SK-N-SH treated with all-trans-retinoic acid at 6 μM for 48 hours (cell line): ENCODE results near the gene PPID.

Experiments used
- ATAC-seq: fragments of 200-7000 bp; cut with Tn5 transposase; 3 replicates; pipeline ENCODE4 v1.9.1; 2020; ENCODE audit warnings: mild to moderate bottlenecking, moderate library complexity
- BACH2 ChIP-seq: fragments of 250-450 bp; sonication (Bioruptor Pico); IDR thresholded peaks from 2 replicates; pipeline ENCODE4 v1.9.0; 2021; ENCODE audit warnings: mild to moderate bottlenecking, borderline replicate concordance
- CSDC2 ChIP-seq: fragments of 250-450 bp; sonication (Bioruptor Pico); IDR thresholded peaks from 2 replicates; pipeline ENCODE4 v1.5.0; 2020; ENCODE audit warnings: mild to moderate bottlenecking, moderate library complexity
- ESRRG ChIP-seq: fragments of 250-450 bp; sonication (Bioruptor Pico); IDR thresholded peaks from 2 replicates; pipeline ENCODE4 v1.6.1; 2021; ENCODE audit warnings: mild to moderate bottlenecking
- GLIS3 ChIP-seq: fragments of 250-450 bp; sonication (Bioruptor Pico); IDR thresholded peaks from 2 replicates; pipeline ENCODE4 v1.5.0; 2020; ENCODE audit warnings: mild to moderate bottlenecking, moderate library complexity
- ISL1 ChIP-seq: fragments of 250-450 bp; sonication (Bioruptor Pico); IDR thresholded peaks from 2 replicates; pipeline ENCODE4 v2.1.2; 2022; ENCODE audit warnings: mild to moderate bottlenecking, moderate library complexity
- OSR1 ChIP-seq: fragments of 250-450 bp; sonication (Bioruptor Pico); IDR thresholded peaks from 2 replicates; pipeline ENCODE4 v1.8.0; 2022; ENCODE audit warnings: moderate library complexity, mild to moderate bottlenecking, inconsistent platforms
- PPARA ChIP-seq: fragments of 250-450 bp; sonication (Bioruptor Pico); IDR thresholded peaks from 2 replicates; pipeline ENCODE4 v1.5.0; 2020; ENCODE audit warnings: mild to moderate bottlenecking, borderline replicate concordance
- RARB ChIP-seq: fragments of 250-450 bp; sonication (Bioruptor Pico); IDR thresholded peaks from 2 replicates; pipeline ENCODE4 v1.8.0; 2021; ENCODE audit warnings: mild to moderate bottlenecking, moderate library complexity
- SNAI2 ChIP-seq: fragments of 250-450 bp; sonication (Bioruptor Pico); IDR thresholded peaks from 2 replicates; pipeline ENCODE4 v1.5.0; 2020; ENCODE audit warnings: mild to moderate bottlenecking, moderate library complexity
- TCF4 ChIP-seq: fragments of 250-450 bp; sonication (Bioruptor Pico); IDR thresholded peaks from 2 replicates; pipeline ENCODE4 v1.8.0; 2021; ENCODE audit warnings: mild to moderate bottlenecking, moderate library complexity, borderline replicate concordance
- TOX ChIP-seq: fragments of 250-450 bp; sonication (Bioruptor Pico); IDR thresholded peaks from 2 replicates; pipeline ENCODE4 v1.8.0; 2021; ENCODE audit warnings: mild to moderate bottlenecking, moderate library complexity, borderline replicate concordance
- ZC3H10 ChIP-seq: fragments of 250-450 bp; sonication (Bioruptor Pico); IDR thresholded peaks from 2 replicates; pipeline ENCODE4 v1.5.1; 2021; ENCODE audit warnings: mild to moderate bottlenecking, moderate library complexity
- ZFP3 ChIP-seq: fragments of 250-450 bp; sonication (Bioruptor Pico); IDR thresholded peaks from 2 replicates; pipeline ENCODE4 v1.5.0; 2020; ENCODE audit warnings: mild to moderate bottlenecking, moderate library complexity
- ZFP30 ChIP-seq: fragments of 450-650 bp; formaldehyde crosslinking; IDR thresholded peaks from 2 replicates; pipeline ENCODE4 v1.5.0; 2022; ENCODE audit warnings: mild to moderate bottlenecking, moderate library complexity
- ZNF565 ChIP-seq: fragments of 450-650 bp; formaldehyde crosslinking; conservative IDR thresholded peaks from 2 replicates; pipeline ENCODE4 v1.5.0; 2020; ENCODE audit warnings: low read depth, mild to moderate bottlenecking, moderate library complexity
- ZNF70 ChIP-seq: fragments of 450-650 bp; formaldehyde crosslinking; IDR thresholded peaks from 2 replicates; pipeline ENCODE4 v1.5.0; 2020; ENCODE audit warnings: mild to moderate bottlenecking, moderate library complexity
- ZNF8 ChIP-seq: fragments of 450-650 bp; formaldehyde crosslinking; IDR thresholded peaks from 2 replicates; pipeline ENCODE4 v1.5.0; 2020; ENCODE audit warnings: mild to moderate bottlenecking, moderate library complexity
- TF ChIP-seq, protein P1 (sequence below): fragments of 250-450 bp; sonication (Bioruptor Pico); IDR thresholded peaks from 2 replicates; pipeline ENCODE4 v1.5.1; 2021; ENCODE audit warnings: mild to moderate bottlenecking, moderate library complexity
- TF ChIP-seq, protein P2 (sequence below): fragments of 250-450 bp; sonication (Bioruptor Pico); IDR thresholded peaks from 2 replicates; pipeline ENCODE4 v1.8.0; 2020; ENCODE audit warnings: mild to moderate bottlenecking, moderate library complexity, borderline replicate concordance
- TF ChIP-seq, protein P3 (sequence below): fragments of 250-450 bp; sonication (Bioruptor Pico); IDR thresholded peaks from 2 replicates; pipeline ENCODE4 v1.8.0; 2021; ENCODE audit warnings: low read depth, mild to moderate bottlenecking, moderate library complexity, borderline replicate concordance
- TF ChIP-seq, protein P4 (sequence below): fragments of 250-450 bp; sonication (Bioruptor Pico); IDR thresholded peaks from 2 replicates; pipeline ENCODE4 v1.5.1; 2020; ENCODE audit warnings: low read depth, mild to moderate bottlenecking, moderate library complexity

PPID gene

DNA sequence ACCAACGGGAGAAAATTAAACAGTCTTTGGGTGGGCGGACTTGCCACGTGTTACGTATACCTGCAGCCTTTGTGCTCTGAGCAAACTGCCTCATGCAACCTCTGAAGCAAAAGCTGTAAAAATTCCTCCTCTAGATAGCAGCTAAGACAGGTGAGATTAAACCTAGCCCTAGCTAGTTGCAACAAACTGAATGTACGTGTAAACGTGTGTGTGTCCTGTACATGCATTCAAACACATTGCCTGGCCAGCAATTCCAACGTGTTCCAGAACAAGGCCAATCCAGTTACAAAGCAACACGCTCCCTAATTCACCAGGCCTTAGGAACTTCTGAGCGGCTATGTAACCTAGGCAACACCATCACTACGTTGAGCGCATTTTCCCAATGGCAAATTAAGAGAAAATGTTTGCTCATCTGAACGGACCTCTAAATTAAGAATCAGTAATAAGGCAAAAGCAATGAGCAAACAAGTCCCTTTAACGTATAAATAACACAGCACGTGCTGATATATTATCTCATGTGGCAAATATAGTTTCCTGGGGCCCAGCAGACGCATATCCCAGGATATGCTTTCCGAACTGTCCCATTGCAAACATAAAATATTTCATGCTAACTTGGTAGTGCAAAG lies 792 bp downstream of the PPID start:
- ATAC-seq: peak; percentile 68
- no peak for TF ChIP-seq ISL1 (CRISPR knock-in tag)
- TF ChIP-seq, protein P1, sequence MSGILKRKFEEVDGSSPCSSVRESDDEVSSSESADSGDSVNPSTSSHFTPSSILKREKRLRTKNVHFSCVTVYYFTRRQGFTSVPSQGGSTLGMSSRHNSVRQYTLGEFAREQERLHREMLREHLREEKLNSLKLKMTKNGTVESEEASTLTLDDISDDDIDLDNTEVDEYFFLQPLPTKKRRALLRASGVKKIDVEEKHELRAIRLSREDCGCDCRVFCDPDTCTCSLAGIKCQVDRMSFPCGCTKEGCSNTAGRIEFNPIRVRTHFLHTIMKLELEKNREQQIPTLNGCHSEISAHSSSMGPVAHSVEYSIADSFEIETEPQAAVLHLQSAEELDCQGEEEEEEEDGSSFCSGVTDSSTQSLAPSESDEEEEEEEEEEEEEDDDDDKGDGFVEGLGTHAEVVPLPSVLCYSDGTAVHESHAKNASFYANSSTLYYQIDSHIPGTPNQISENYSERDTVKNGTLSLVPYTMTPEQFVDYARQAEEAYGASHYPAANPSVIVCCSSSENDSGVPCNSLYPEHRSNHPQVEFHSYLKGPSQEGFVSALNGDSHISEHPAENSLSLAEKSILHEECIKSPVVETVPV (CRISPR knock-in tag): no peak
- TF ChIP-seq ZNF8 (CRISPR knock-in tag): no peak
- no peak for TF ChIP-seq ZFP3 (CRISPR knock-in tag)
- TF ChIP-seq ZNF70 (CRISPR knock-in tag): no peak
- no peak for TF ChIP-seq GLIS3 (CRISPR knock-in tag)
- no peak for TF ChIP-seq RARB (CRISPR knock-in tag)
- TF ChIP-seq SNAI2 (CRISPR knock-in tag): no peak
- TF ChIP-seq, protein P2, sequence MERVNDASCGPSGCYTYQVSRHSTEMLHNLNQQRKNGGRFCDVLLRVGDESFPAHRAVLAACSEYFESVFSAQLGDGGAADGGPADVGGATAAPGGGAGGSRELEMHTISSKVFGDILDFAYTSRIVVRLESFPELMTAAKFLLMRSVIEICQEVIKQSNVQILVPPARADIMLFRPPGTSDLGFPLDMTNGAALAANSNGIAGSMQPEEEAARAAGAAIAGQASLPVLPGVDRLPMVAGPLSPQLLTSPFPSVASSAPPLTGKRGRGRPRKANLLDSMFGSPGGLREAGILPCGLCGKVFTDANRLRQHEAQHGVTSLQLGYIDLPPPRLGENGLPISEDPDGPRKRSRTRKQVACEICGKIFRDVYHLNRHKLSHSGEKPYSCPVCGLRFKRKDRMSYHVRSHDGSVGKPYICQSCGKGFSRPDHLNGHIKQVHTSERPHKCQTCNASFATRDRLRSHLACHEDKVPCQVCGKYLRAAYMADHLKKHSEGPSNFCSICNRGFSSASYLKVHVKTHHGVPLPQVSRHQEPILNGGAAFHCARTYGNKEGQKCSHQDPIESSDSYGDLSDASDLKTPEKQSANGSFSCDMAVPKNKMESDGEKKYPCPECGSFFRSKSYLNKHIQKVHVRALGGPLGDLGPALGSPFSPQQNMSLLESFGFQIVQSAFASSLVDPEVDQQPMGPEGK (CRISPR knock-in tag): no peak
- TF ChIP-seq ZNF565: no peak
- no peak for TF ChIP-seq OSR1 (CRISPR knock-in tag)
- no peak for TF ChIP-seq ZC3H10 (CRISPR knock-in tag)
- TF ChIP-seq, protein P3, sequence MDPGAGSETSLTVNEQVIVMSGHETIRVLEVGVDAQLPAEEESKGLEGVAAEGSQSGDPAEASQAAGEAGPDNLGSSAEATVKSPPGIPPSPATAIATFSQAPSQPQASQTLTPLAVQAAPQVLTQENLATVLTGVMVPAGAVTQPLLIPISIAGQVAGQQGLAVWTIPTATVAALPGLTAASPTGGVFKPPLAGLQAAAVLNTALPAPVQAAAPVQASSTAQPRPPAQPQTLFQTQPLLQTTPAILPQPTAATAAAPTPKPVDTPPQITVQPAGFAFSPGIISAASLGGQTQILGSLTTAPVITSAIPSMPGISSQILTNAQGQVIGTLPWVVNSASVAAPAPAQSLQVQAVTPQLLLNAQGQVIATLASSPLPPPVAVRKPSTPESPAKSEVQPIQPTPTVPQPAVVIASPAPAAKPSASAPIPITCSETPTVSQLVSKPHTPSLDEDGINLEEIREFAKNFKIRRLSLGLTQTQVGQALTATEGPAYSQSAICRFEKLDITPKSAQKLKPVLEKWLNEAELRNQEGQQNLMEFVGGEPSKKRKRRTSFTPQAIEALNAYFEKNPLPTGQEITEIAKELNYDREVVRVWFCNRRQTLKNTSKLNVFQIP (CRISPR knock-in tag): no peak

DNA sequence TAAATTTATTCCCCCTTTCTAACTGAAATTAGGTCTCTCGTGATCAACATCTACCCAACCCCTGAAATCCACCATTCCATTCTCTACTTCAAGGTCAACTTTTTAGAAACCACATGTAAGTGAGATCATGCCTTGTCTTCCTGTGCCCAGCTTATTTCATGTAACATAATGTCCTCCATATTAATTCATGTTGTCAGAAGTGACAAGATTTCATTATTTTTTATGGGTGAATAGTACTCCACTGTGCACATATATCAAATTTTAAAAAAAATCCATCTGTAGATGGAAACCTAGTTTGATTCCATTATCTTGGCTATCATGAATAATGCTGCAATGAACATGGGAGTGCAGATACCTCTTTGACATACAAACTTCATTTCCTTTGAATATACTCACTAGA lies 1.5 kb downstream of the PPID start:
- TF ChIP-seq ZFP3 (CRISPR knock-in tag): peak; percentile 46; the same call in 1 of the 2 replicates
- no peak for TF ChIP-seq ZNF8 (CRISPR knock-in tag)
- TF ChIP-seq ZFP30 (CRISPR knock-in tag): no peak
- ATAC-seq: no peak

DNA sequence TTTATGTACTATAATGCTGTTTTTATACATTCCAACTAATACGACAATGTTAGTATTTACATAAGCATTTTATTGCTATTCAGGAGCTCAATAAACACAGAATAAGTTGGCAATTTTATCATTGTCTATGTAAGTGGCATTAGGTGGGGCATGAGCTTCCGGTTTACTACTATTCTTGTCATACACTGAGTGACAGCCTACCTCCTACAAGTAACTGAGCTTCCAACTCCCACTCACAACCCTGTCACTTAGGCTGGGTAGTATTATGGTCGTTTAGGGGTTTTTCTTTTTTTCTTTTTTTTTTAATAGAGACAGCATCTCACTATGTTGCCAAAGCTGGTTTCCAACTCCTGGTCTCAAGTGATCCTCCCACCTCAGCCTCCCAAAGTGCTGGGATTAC lies 7.4 kb downstream of the PPID start:
- TF ChIP-seq, protein P1 (CRISPR knock-in tag): no peak
- TF ChIP-seq, protein P3 (CRISPR knock-in tag): no peak
- TF ChIP-seq ZC3H10 (CRISPR knock-in tag) (no peak), ZNF70 (CRISPR knock-in tag) (no peak), OSR1 (CRISPR knock-in tag) (no peak)
- no peak for ATAC-seq

DNA sequence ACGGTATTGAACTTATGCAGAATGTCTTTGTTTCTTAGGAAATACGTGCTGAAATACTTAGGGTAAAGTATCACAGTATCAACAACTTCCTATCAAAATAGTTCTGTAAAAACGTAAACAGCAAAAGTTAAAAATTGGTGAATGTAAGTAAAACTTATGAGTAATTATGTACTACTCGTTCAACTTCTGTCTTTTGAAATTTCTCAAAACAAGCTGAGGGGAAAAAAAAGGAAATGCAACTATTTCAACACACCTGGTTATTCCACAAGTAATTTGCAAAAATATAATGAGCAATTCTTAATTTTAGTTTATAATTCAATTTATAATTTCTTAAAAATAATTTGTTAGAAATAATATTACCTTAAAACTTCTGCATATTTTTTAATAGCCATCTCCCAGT lies 8.3 kb downstream of the PPID start:
- no peak for ATAC-seq
- TF ChIP-seq ZC3H10 (CRISPR knock-in tag): no peak
- no peak for TF ChIP-seq TCF4
- no peak for TF ChIP-seq GLIS3 (CRISPR knock-in tag)
- no peak for TF ChIP-seq ESRRG
- TF ChIP-seq PPARA (CRISPR knock-in tag): no peak
- TF ChIP-seq ISL1 (CRISPR knock-in tag): no peak
- TF ChIP-seq, protein P3 (CRISPR knock-in tag): no peak
- TF ChIP-seq TOX (CRISPR knock-in tag): no peak
- TF ChIP-seq ZNF565: no peak
- TF ChIP-seq, protein P1 (CRISPR knock-in tag): no peak
- TF ChIP-seq OSR1 (CRISPR knock-in tag): no peak
- no peak for TF ChIP-seq CSDC2 (CRISPR knock-in tag)
- no peak for TF ChIP-seq BACH2
- TF ChIP-seq ZFP3 (CRISPR knock-in tag): no peak
- TF ChIP-seq ZFP30 (CRISPR knock-in tag): no peak
- TF ChIP-seq, protein P4, sequence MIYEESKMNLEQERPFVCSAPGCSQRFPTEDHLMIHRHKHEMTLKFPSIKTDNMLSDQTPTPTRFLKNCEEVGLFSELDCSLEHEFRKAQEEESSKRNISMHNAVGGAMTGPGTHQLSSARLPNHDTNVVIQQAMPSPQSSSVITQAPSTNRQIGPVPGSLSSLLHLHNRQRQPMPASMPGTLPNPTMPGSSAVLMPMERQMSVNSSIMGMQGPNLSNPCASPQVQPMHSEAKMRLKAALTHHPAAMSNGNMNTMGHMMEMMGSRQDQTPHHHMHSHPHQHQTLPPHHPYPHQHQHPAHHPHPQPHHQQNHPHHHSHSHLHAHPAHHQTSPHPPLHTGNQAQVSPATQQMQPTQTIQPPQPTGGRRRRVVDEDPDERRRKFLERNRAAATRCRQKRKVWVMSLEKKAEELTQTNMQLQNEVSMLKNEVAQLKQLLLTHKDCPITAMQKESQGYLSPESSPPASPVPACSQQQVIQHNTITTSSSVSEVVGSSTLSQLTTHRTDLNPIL (CRISPR knock-in tag): no peak
